GM10266 (cell line): ENCODE data around the gene CLDN15.

ENCODE experiments used
- DNase-seq: peaks from one replicate; pipeline ENCODE4 v3.0.0; 2012; ENCODE audit errors: extremely low spot score
- TF ChIP-seq, protein P1 (sequence below): IDR thresholded peaks from 2 replicates; pipeline ENCODE4 v1.5.1; 2012; ENCODE audit warnings: mild to moderate bottlenecking, low read depth; ENCODE audit not compliant: control insufficient read depth, insufficient read depth; ENCODE audit errors: missing control alignments

CLDN15 gene

DNA sequence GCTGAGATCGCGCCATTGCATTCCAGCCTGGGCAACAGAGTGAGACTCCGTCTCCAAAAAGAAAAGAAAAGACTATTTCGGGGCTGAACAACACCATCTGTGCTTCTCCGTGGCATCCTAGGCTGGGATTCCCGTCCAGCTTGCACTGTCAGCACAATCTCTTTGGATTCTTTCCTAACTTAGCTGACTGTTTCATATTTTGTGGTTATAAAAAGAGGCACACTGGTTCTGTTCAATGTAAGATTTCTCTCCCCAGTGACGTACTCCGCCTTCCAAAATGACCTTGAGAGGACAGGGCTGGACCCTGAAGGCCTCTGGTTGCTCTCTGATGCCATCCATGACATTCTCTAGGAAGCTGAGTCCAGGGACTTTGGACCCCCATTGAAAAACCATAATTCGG, 10.9 kb downstream of the CLDN15 start:
- TF ChIP-seq, protein P1, sequence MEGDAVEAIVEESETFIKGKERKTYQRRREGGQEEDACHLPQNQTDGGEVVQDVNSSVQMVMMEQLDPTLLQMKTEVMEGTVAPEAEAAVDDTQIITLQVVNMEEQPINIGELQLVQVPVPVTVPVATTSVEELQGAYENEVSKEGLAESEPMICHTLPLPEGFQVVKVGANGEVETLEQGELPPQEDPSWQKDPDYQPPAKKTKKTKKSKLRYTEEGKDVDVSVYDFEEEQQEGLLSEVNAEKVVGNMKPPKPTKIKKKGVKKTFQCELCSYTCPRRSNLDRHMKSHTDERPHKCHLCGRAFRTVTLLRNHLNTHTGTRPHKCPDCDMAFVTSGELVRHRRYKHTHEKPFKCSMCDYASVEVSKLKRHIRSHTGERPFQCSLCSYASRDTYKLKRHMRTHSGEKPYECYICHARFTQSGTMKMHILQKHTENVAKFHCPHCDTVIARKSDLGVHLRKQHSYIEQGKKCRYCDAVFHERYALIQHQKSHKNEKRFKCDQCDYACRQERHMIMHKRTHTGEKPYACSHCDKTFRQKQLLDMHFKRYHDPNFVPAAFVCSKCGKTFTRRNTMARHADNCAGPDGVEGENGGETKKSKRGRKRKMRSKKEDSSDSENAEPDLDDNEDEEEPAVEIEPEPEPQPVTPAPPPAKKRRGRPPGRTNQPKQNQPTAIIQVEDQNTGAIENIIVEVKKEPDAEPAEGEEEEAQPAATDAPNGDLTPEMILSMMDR, result no peak
- DNase-seq, result no peak

DNA sequence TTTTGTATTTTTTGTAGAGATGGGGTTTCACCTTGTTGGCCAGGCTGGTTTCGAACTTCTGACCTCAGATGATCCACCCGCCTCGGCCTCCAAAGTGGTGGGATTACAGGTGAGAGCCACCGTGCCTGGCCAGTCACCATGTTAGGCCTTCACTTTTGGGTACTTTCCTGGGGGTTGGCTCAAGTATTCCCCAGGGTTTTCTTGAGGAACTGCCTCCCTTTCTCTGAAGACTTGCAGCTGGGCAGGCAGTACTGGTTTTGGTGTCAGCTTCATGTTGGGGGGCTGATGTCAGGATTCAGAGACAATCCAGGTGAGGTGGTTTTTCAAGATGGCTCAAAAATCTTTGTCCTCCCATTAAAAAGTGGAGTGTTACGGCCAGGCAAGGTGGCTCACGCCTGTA, 12.0 kb downstream of the CLDN15 start:
- TF ChIP-seq, protein P1, result no peak
- DNase-seq, result no peak

DNA sequence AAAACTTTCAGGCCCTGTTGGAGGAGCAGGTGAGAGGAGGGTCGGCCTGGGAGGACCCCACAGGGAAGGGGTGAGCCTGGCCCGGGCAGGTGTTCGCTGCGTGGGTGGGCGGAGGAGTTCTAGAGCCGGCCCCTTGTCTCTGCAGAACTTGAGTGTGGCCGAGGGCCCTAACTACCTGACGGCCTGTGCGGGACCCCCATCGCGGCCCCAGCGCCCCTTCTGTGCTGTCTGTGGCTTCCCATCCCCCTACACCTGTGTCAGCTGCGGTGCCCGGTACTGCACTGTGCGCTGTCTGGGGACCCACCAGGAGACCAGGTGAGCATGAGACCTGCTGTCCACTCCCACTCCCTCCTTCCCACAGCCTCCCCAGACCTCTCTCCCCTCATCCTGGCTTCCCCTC, 14.1 kb downstream of the CLDN15 start:
- DNase-seq, result no peak
- TF ChIP-seq, protein P1, result no peak

DNA sequence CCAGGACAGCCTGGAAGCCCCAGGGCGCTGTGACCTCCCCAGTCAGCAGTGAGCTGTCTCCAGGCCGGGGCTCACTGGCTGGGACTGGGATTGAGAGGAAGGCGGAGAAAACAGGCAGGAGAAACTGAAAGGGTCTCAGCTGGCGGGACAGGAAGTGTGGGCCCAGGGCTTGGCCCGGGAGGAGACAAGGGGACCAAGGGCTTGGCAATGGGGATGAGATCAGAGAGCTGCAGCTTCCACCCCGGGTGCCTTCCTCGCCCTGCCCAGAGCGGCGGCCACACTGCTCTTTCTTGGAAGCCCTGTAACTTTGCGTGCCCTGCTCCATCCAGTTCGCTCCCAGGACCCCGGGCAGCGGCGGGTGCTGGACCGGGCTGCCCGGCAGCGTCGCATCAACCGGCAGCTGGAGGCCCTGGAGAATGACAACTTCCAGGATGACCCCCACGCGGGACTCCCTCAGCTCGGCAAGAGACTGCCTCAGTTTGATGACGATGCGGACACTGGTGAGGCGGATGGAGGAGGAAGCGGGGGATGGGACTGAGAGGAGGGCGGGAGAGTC, 15.2 kb downstream of the CLDN15 start:
- TF ChIP-seq, protein P1, result no peak
- DNase-seq, result no peak

DNA sequence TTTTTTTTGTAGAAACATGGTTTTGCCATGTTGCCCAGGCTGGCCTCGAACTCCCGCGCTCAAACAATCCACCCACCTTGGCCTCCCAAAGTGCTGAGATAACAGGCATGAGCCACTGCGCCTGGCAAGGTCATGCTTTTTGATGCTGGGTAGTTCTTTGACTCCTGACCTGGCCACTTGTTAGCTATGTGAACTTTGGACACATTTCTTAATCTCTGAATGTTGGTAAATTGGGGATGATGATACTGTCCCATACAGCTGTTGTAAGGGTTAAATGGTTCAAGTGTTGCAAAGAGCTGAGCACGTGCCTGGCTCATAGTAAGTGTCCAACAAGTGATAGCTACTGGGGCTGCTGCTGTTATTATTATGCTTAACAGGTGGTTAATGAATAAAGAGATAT, 17.3 kb downstream of the CLDN15 start:
- no peak for DNase-seq
- TF ChIP-seq, protein P1, result no peak

DNA sequence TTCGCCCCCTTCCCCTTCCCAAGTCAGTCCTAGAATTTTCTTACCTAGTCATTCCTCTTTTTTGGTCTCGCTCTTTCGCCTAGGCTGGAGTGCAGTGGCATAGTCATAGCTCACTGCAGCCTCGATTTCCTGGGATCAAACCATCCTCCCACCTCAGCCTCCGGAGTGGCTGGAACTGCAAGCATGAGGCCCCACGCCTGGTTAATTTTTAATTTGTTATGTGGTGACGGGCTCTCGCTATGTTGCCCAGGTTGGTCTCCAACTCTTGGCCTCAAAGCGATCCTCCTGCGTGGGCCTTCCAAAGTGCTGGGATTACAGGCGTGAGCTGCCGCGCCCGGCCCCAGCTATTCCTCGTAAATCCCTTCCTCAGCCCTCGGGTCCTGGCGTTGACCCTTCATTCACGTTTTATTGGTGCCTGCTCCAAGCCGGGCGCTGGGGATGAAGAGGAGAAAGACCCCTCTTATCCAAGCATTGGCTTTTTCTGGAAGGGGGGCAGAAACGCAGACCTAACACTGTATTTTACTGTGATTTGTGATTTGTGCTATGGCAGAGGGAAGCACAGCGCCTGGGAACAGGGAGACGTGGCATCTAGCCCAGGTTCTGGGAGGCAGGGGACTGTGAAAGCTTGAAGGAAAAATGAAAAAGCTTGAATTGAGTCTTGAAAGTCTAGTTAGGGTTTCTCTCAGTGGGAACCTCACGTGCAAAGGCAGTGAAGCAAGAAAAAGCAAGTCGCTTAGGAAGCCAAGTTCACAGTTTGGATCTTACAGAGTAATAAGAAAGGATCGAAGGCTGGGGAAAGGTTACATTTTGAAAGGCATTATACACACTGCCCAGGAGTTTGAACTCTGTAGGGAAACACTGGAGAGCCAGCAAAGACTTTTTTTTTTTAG, 19.1 kb downstream of the CLDN15 start:
- DNase-seq, result no peak
- TF ChIP-seq, protein P1, result no peak
